ENCODE results near the gene ATXN1.

Gene ATXN1

GRCh38 chr6:16477367-16478149 is 283.7 kb downstream of the ATXN1 start:
- no peak overlapping the region for H3K4me3 ChIP-seq (ENCODE audit: low read depth, low read length)
- TF ChIP-seq CTCF (IDR thresholded peaks at IDR 0.05; ENCODE audit: low read depth, low read length, missing control alignments): no peak
- no peak for DNase-seq (ENCODE audit: low read depth)

GRCh38 chr6:16476861-16477260 is 284.4 kb downstream of the ATXN1 start:
- H3K4me3 ChIP-seq (ENCODE audit: low read depth, low read length): no peak overlapping the region
- DNase-seq (ENCODE audit: low read depth): no peak
- no peak for TF ChIP-seq CTCF (IDR thresholded peaks at IDR 0.05; ENCODE audit: low read depth, low read length, missing control alignments)

- no peak for DNase-seq (ENCODE audit: low read depth)
- no peak overlapping the region for H3K4me3 ChIP-seq (ENCODE audit: low read depth, low read length)
Measured at GRCh38 chr6:16475494-16475781, 285.8 kb downstream of the ATXN1 start.

GRCh38 chr6:16474772-16475493 is 286.3 kb downstream of the ATXN1 start:
- no peak for DNase-seq (ENCODE audit: low read depth)
- no peak for TF ChIP-seq CTCF (IDR thresholded peaks at IDR 0.05; ENCODE audit: low read depth, low read length, missing control alignments)
- peak overlapping the region; percentile 17; the same call in 1 of the 2 replicates for H3K4me3 ChIP-seq (ENCODE audit: low read depth, low read length)

More at GRCh38 chr6:16475494-16475781, 285.8 kb downstream of the ATXN1 start:
- TF ChIP-seq CTCF (IDR thresholded peaks at IDR 0.05; ENCODE audit: low read depth, low read length, missing control alignments): no peak

GRCh38 chr6:16473908-16474771 is 287.1 kb downstream of the ATXN1 start:
- H3K4me3 ChIP-seq (ENCODE audit: low read depth, low read length): peak overlapping the region; percentile 17; the same call in 1 of the 2 replicates
- TF ChIP-seq CTCF (IDR thresholded peaks at IDR 0.05; ENCODE audit: low read depth, low read length, missing control alignments): no peak
- DNase-seq (ENCODE audit: low read depth): no peak

GRCh38 chr6:16473184-16473907 is 287.9 kb downstream of the ATXN1 start:
- peak overlapping the region; percentile 17; the same call in 1 of the 2 replicates for H3K4me3 ChIP-seq (ENCODE audit: low read depth, low read length)
- no peak for TF ChIP-seq CTCF (IDR thresholded peaks at IDR 0.05; ENCODE audit: low read depth, low read length, missing control alignments)
- peak; percentile 91 for DNase-seq (ENCODE audit: low read depth)
